Thyroid gland (tissue), 4 donors: ENCODE measurements around the gene CUL9. TPM values are rescaled to one million over a fixed set of nuclear protein-coding genes. Genes with fewer than 3 reads are reported as not detected.

Experiments
- DNase-seq, 2 donors: peaks; one replicate each; pipeline ENCODE4 v3.0.0-alpha.2; 2019
- H3K27ac ChIP-seq, 3 donors: fragments of 200-600 bp; sonication (generic); 1 replicate in 2 of 3; 2 replicates in 1 of 3; pipeline ENCODE4 v1.5.1; 2016 to 2019; ENCODE audit warnings: mild to moderate bottlenecking in 1 of 3, moderate library complexity in 1 of 3
- H3K27me3 ChIP-seq: fragments of 200-600 bp; sonication (generic); one replicate; pipeline ENCODE4 v1.5.1; 2019
- H3K36me3 ChIP-seq, 2 donors: fragments of 200-600 bp; sonication (generic); one replicate each; pipeline ENCODE4 v1.5.1; 2016 to 2019
- H3K4me1 ChIP-seq, 2 donors: fragments of 200-600 bp; sonication (generic); one replicate each; pipeline ENCODE4 v1.5.1; 2017 to 2019
- H3K4me3 ChIP-seq, 3 donors: fragments of 200-600 bp; sonication (generic); replicated peaks in 1 of 3; 1 replicate in 2 of 3; 2 replicates in 1 of 3; pipeline ENCODE4 v1.5.1; 2016; ENCODE audit warnings: mild to moderate bottlenecking in 1 of 3
- H3K9me3 ChIP-seq: fragments of 200-600 bp; sonication (generic); one replicate; pipeline ENCODE4 v1.5.1; 2017
- CTCF ChIP-seq, 6 experiments: fragments of 200-600 bp in 3 of 6; fragments of 450-650 bp in 3 of 6; sonication (generic) in 3 of 6; IDR thresholded peaks; one replicate each; pipeline ENCODE4 v1.5.1; 2016 to 2019; ENCODE audit warnings: antibody characterized with exemption in 6 of 6, mild to moderate bottlenecking in 2 of 6, inconsistent platforms in 1 of 6, moderate library complexity in 1 of 6
- POLR2A ChIP-seq, 2 donors: fragments of 450-650 bp; IDR thresholded peaks; one replicate each; pipeline ENCODE4 v1.6.1; 2017; ENCODE audit warnings: antibody characterized with exemption in 2 of 2, mild to moderate bottlenecking in 2 of 2, moderate library complexity in 1 of 2
- WGBS, 2 donors: methylation state at CpG; one replicate each; pipeline ENCODE4 v1.1.5; 2017; 5-methylcytosine and 5-hydroxymethylcytosine counted together
- intact Hi-C: fragments of 100-400 bp; cut with DNase I; formaldehyde crosslinking; loops from one replicate; pipeline ENCODE4 v1.15.1; 2023
- total RNA-seq, 4 donors: library from RNA; depleted of rRNA; stranded (reverse); fragments of >200 nt; gene quantifications; one replicate each; pipeline ENCODE4 v1.2.3, GENCODE V29; 2016

Gene CUL9
- total RNA-seq, 4 donors from 2014 or later = 39.7 to 63.3 (median 59.0) TPM

GRCh38 chr6:43256670-43257366 lies 74.8 kb downstream of the CUL9 start:
- intact Hi-C loops = no loop called here
- Histone ChIP-seq H3K4me3 (no peak overlapping the region), H3K4me1 (no peaks in the 10 kb centered on the region), H3K9me3 (no peaks in the 10 kb centered on the region), H3K27ac (no peak overlapping the region), H3K27me3 (no peaks in the 10 kb centered on the region), H3K36me3 (no peaks in the 10 kb centered on the region)
- WGBS, 2 donors = 88 to 95% methylated on average over 7 to 9 of the region's 9 CpGs
- TF ChIP-seq POLR2A (IDR thresholded peaks at IDR 0.05) (no peak), CTCF (IDR thresholded peaks at IDR 0.05) (no peak)
- no peak for DNase-seq

- no peak overlapping the region for H3K27ac ChIP-seq
- no peaks in the 10 kb centered on the region for H3K36me3 ChIP-seq
- DNase-seq = no peak
- no peak overlapping the region for H3K4me3 ChIP-seq
- TF ChIP-seq CTCF (IDR thresholded peaks at IDR 0.05) = no peak
- TF ChIP-seq POLR2A (IDR thresholded peaks at IDR 0.05) = no peak
- 81 to 84% methylated on average over 12 of the region's 12 CpGs for WGBS, 2 donors
- no peaks in the 10 kb centered on the region for H3K9me3 ChIP-seq
- H3K4me1 ChIP-seq = no peaks in the 10 kb centered on the region
- no peaks in the 10 kb centered on the region for H3K27me3 ChIP-seq
- intact Hi-C loops = no loop called here
These were observed 75.6 kb downstream of the CUL9 start for GRCh38 chr6:43257367-43258145.

GRCh38 chr6:43258180-43258579 lies 76.2 kb downstream of the CUL9 start:
- TF ChIP-seq CTCF (IDR thresholded peaks at IDR 0.05) = no peak
- TF ChIP-seq POLR2A (IDR thresholded peaks at IDR 0.05) = no peak
- 60 to 68% methylated on average over 4 of the region's 4 CpGs for WGBS, 2 donors
- no peaks in the 10 kb centered on the region for H3K4me1 ChIP-seq
- H3K36me3 ChIP-seq = no peaks in the 10 kb centered on the region
- no peaks in the 10 kb centered on the region for H3K9me3 ChIP-seq
- H3K27me3 ChIP-seq = no peaks in the 10 kb centered on the region
- intact Hi-C loops = no loop called here
- H3K4me3 ChIP-seq = no peak overlapping the region
- no peak for DNase-seq
- H3K27ac ChIP-seq = no peak overlapping the region

- H3K36me3 ChIP-seq = no peaks in the 10 kb centered on the region
- H3K4me1 ChIP-seq = no peaks in the 10 kb centered on the region
- TF ChIP-seq POLR2A (IDR thresholded peaks at IDR 0.05) (no peak), CTCF (IDR thresholded peaks at IDR 0.05) (no peak)
- H3K4me3 ChIP-seq = no peak overlapping the region
- H3K27me3 ChIP-seq = no peaks in the 10 kb centered on the region
- intact Hi-C loops = no loop called here
- 88 to 92% methylated on average over 25 to 29 of the region's 30 CpGs for WGBS, 2 donors
- H3K9me3 ChIP-seq = no peaks in the 10 kb centered on the region
- no peak overlapping the region for H3K27ac ChIP-seq
- DNase-seq = no peak
These were observed 77.1 kb downstream of the CUL9 start for GRCh38 chr6:43258807-43259686.
